ENCODE results near the gene CDC14A.

CDC14A gene

GRCh38 chr1:100455478-100456072 lies 103.3 kb downstream of the CDC14A start:
- DNase-seq = no peak

- DNase-seq = no peak
Observed at GRCh38 chr1:100456880-100457279, 104.6 kb downstream of the CDC14A start.

- DNase-seq = no peak
Observed at GRCh38 chr1:100457683-100458082, 105.4 kb downstream of the CDC14A start.

GRCh38 chr1:100458661-100459357 lies 106.5 kb downstream of the CDC14A start:
- no peak for DNase-seq

- DNase-seq = peak; percentile 69
Observed at GRCh38 chr1:100459358-100460114, 107.2 kb downstream of the CDC14A start.

- DNase-seq = no peak
Observed at GRCh38 chr1:100461222-100461621, 108.9 kb downstream of the CDC14A start.

- no peak for DNase-seq
Observed at GRCh38 chr1:100462326-100463025, 110.2 kb downstream of the CDC14A start.

- peak; percentile 64 for DNase-seq
Observed at GRCh38 chr1:100463791-100464424, 111.6 kb downstream of the CDC14A start.

- DNase-seq = no peak
Observed at GRCh38 chr1:100469578-100469977, 117.3 kb downstream of the CDC14A start.

- no peak for DNase-seq
Observed at GRCh38 chr1:100474834-100475233, 122.5 kb downstream of the CDC14A start.

- DNase-seq = no peak
Observed at GRCh38 chr1:100476735-100477290, 124.5 kb downstream of the CDC14A start.

- DNase-seq = no peak
Observed at GRCh38 chr1:100478816-100479215, 126.5 kb downstream of the CDC14A start.

- no peak for DNase-seq
Observed at GRCh38 chr1:100479620-100480338, 127.5 kb downstream of the CDC14A start.

- no peak for DNase-seq
Observed at GRCh38 chr1:100481303-100481702, 129.0 kb downstream of the CDC14A start.

GRCh38 chr1:100482167-100482566 lies 129.9 kb downstream of the CDC14A start:
- DNase-seq = no peak

- DNase-seq = no peak
Observed at GRCh38 chr1:100482748-100483147, 130.4 kb downstream of the CDC14A start.

GRCh38 chr1:100483230-100483629 lies 130.9 kb downstream of the CDC14A start:
- no peak for DNase-seq

GRCh38 chr1:100485855-100486258 lies 133.6 kb downstream of the CDC14A start:
- no peak for DNase-seq

GRCh38 chr1:100494393-100495084 lies 142.2 kb downstream of the CDC14A start:
- DNase-seq = no peak

GRCh38 chr1:100496896-100497295 lies 144.6 kb downstream of the CDC14A start:
- DNase-seq = no peak

GRCh38 chr1:100497796-100498195 lies 145.5 kb downstream of the CDC14A start:
- no peak for DNase-seq
